ES-I3 (cell line): ENCODE results near the gene ZCCHC17.
"Not testable (repeated sequence)": the region's sequence is repeated elsewhere in the genome, so short reads cannot be mapped to it uniquely, and the experiment has no call there.

Experiments used
- H3K36me3 ChIP-seq: 2 replicates; pipeline ENCODE4 v1.6.1; 2013; ENCODE audit warnings: mild to moderate bottlenecking, low read length, control low read depth, moderate library complexity; ENCODE audit not compliant: insufficient read depth
- H3K4me1 ChIP-seq: 2 replicates; pipeline ENCODE4 v1.6.1; 2013; ENCODE audit warnings: mild to moderate bottlenecking, control low read depth, low read length; ENCODE audit not compliant: insufficient read depth
- H3K9ac ChIP-seq: 2 replicates; pipeline ENCODE4 v1.6.1; 2013; ENCODE audit warnings: low read depth, mild to moderate bottlenecking, low read length, moderate library complexity
- H3K9me3 ChIP-seq: 2 replicates; pipeline ENCODE4 v1.6.1; 2013; ENCODE audit warnings: mild to moderate bottlenecking, low read length, moderate library complexity; ENCODE audit not compliant: control insufficient read depth, insufficient read depth

The ZCCHC17 gene, protein sequence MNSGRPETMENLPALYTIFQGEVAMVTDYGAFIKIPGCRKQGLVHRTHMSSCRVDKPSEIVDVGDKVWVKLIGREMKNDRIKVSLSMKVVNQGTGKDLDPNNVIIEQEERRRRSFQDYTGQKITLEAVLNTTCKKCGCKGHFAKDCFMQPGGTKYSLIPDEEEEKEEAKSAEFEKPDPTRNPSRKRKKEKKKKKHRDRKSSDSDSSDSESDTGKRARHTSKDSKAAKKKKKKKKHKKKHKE

DNA sequence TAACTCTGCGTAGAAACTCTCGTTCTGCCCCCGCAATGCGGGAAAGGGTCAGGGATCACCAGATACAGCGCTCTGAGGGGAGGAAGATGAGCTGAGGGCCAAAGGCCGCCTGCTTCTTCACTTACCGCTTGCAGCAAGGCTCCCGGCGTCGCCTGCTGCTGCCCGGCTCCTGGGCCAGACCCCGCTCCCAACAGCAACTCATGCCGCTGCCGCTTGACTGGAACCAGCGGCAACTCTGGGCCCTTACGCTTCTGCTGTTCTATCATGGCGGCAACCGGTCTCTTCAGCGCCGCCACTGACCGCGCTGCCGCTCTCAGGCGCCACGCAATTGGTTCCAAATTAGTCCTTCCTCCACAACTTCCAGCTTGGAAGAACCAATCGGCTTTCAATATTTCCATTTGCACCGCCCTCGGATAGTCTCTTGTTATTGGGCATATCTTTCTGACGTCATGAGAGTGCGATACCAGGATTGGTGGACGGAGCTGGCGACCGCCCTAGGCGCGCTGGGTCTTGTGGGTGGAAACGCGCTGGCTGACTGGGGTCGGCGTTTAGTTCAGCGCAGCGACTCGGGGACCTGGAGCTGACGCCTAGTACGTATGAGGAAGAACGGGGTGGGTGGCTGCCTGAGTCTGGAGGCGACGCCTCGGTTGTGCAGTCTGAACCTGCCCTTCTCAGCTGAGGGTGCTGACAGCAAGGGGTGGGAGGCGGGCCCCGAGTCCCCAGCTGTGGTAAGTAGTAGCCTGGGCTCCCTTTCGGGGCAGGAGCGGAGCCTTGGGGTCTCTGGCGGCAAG is at the start of gene ZCCHC17, which contains the start of gene SNRNP40:
Gene ZCCHC17 (plus strand): TSS at position 547 of the 791 bp plus-strand sequence. CDS start 13,067 bp downstream, outside the sequence.
Gene SNRNP40 (minus strand): TSS at position 303 of the 791 bp plus-strand sequence. CDS start 37 bp downstream, at position 266.
- Histone ChIP-seq H3K9ac (peak within 1 kb of the TSS; percentile 84), H3K36me3 (peaks cover 25% of the 10 kb centered on the region), H3K9me3 (no peaks in the 10 kb centered on the region), H3K4me1 (no peaks in the 10 kb centered on the region)

DNA sequence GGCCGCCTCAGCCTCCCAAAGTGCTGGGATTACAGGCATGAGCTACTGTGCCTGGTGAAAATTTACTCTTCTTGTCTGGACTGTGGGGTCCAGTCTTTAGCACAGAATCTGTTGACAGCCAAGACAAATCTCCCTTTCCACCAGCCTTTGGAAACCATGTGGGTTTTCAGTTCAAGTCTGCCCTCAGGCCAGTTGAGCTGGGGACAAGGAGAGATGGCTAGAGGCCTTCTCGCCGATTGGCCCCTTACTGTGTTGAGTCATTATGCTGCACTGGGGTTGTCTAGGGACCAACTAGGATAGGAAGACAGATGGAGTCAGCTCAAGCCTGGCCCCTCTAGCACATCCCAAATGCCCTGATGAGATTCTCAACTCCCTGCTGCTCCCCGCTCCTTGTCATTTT is 48.6 kb upstream of the ZCCHC17 start:
- Histone ChIP-seq H3K36me3 (no peaks in the 10 kb centered on the region), H3K4me1 (0 out of 2 replicates have a peak, but pooled peaks cover 2% of the 10 kb centered on the region)

DNA sequence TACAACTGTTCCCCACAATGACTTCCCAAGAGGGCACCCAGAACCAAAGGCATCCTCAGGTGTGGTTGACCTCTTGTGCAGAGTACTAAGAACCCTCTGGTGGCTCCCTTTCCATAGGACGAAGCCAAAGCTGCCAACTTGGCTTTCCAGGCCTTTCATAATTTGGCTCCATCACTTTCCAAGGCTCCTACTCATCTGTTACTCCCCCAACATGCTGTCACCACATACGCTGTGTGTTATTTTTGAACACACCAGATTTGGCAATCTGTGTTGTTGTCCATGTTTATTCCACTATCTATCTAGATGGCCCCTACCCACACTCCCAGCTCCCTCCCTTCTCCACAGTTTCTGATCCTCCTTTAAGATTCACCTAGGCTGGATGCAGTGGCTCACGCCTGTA is 47.0 kb upstream of the ZCCHC17 start:
- H3K36me3 ChIP-seq: no peaks in the 10 kb centered on the region

More for the DNA sequence above, 48.6 kb upstream of the ZCCHC17 start:
- no peaks in the 10 kb centered on the region for H3K9me3 ChIP-seq
- no peak overlapping the region for H3K9ac ChIP-seq

DNA sequence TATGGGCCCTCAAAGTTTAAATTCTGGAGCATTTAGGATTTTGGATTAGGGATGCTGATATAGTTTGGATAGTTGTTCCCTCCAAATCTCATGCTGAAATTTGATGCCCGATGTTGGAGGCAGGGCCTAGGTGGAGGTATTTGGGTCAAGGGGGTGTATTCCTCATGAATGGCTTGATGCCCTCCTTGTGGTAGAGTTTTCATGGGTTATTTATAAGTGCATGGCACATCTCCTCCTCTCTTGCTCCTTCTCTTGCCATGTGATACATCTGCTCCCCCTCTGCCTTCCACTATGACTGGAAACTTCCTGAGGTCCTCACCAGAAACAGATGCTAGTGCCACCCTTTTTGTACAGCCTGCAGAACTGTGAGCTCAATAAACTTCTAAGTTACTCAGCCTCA is 39.6 kb upstream of the ZCCHC17 start:
- H3K9ac ChIP-seq: no peak overlapping the region
- H3K9me3 ChIP-seq: no peaks in the 10 kb centered on the region
- H3K36me3 ChIP-seq: peaks cover 25% of the 10 kb centered on the region
- H3K4me1 ChIP-seq: no peaks in the 10 kb centered on the region

More for the DNA sequence above, 47.0 kb upstream of the ZCCHC17 start:
- Histone ChIP-seq H3K4me1 (no peaks in the 10 kb centered on the region), H3K9ac (no peak overlapping the region), H3K9me3 (no peaks in the 10 kb centered on the region)

DNA sequence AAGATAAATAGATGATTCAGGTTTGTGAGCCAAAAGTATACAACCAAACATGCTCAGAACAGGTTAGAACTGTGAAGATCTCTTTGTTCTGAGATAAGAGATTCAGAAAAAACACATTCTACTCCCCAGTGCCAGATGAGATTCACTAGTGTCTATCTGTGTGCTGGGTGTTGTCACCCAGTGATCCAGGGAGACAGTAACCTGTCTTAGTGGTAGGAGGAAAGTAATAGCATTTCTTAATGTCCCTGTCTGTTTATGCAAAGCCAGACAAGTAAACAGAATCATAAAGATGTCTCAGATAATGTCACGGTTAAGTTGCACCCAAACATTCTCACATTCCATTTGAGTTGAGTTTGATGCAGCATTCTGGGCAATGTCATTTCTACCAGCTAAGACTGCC is 38.3 kb upstream of the ZCCHC17 start:
- Histone ChIP-seq H3K9ac (no peak overlapping the region), H3K36me3 (peaks cover 31% of the 10 kb centered on the region), H3K4me1 (no peaks in the 10 kb centered on the region), H3K9me3 (no peaks in the 10 kb centered on the region)

DNA sequence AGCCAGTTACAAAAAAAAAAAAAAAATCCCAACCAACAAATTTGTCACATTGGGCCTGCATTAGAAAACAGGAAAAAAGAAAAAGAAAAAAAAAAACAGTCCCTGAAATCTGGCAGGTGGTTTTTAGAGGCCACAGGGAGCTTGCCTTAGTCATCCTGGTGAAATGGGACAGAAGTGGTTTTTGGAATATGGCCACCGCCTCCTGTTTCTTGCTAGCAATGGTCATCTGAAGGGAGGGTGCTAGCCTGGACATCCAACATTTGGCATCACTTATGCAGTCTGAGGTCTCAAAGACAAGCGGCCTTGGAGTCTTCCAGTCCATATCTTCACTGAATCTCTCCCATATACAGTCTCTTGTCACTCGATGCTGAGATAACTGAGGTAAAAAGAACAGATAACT is 37.1 kb upstream of the ZCCHC17 start:
- Histone ChIP-seq H3K4me1 (no peaks in the 10 kb centered on the region), H3K9ac (no peak overlapping the region), H3K9me3 (no peaks in the 10 kb centered on the region), H3K36me3 (peaks cover 31% of the 10 kb centered on the region)

DNA sequence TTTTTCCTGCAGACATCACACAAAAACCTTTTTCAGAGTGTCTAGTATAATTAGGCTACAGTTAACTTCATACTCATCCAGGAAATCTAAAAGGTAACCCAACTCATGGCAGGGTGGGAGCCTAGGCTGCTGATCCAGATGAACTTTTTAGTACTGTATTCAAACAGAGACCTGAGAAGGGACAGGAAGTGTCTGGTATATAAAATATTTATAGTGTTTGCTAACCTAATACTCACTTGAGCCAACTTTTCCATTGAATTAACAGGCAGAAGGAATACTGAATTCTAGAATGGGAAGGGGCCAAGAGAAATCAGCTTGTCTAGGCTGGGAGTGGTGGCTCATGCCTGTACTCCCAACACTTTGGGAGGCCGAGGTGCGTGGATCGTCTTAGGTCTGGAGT is 34.9 kb upstream of the ZCCHC17 start:
- H3K9me3 ChIP-seq: no peaks in the 10 kb centered on the region
- no peak overlapping the region for H3K9ac ChIP-seq
- peaks cover 38% of the 10 kb centered on the region for H3K36me3 ChIP-seq
- no peaks in the 10 kb centered on the region for H3K4me1 ChIP-seq

DNA sequence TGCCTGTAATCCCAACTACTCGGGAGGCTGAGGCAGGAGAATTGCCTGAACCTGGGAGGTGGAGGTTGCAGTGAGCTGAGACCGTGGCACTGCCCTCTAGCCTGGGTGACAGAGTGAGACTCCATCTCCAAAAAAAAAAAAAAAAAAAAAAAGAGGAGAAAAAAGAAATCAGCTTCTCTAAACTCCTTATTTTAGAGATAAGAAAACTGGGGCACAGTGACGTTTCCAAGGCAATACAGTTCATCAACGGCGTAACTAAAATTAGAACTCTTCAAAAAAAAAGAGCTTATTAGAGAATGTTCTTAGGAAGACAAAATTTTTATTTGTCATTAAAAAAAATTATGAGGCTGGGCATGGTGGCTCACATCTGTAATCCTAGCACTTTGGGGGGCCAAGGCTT is 34.4 kb upstream of the ZCCHC17 start:
- not testable (repeated sequence) for H3K9ac ChIP-seq, H3K4me1 ChIP-seq, H3K9me3 ChIP-seq
- peaks cover 38% of the 10 kb centered on the region for H3K36me3 ChIP-seq

DNA sequence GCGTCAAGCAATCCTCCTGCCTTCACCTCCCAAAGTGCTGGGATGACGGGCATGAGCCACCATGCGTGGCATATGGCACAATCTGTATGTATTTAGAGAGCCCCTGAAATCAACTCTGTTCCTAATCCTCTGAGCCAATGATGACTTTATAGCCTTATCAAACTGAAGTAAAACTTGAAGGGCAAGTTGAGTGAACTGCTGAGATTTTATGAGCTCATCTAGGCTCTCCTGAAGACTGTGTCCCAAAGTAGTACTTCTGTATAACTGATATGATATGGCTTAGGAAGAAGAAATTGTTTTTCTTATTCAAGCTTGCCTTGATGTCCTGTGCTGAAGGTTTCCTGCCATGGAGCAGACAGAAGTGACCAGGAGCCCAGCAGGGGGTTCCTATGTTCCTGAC is 33.4 kb upstream of the ZCCHC17 start:
- Histone ChIP-seq H3K9me3 (no peaks in the 10 kb centered on the region), H3K36me3 (peaks cover 39% of the 10 kb centered on the region), H3K4me1 (no peaks in the 10 kb centered on the region), H3K9ac (no peak overlapping the region)

DNA sequence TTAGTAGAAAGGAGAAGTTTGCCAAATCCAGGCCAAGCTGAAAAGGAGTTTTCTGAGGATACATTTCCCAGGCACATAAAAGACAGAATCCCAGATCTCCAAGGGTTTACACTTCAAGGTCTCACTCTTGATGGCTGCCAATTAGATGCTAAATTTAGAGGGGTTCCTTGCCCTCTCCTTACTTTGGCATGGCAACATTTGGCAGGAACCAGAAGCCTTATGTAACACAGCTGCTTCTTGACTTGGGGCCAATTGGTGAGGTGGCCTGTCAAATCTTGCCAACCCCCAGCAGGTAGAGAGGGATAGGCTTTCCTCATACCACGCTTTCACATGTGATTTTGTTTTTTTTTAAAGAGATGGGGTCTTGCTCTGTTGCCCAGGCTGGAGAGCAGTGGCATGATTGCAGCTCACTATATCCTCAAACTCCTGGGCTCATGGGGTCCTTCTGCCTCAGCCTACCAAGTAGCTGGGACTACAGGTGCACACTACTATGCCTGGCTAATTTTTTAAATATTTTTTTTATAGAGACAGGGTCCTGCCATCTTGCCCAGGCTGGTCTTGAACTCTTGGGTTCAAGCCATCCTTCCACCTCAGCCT is 31.9 kb upstream of the ZCCHC17 start:
- no peaks in the 10 kb centered on the region for H3K4me1 ChIP-seq
- H3K36me3 ChIP-seq: peaks cover 40% of the 10 kb centered on the region

DNA sequence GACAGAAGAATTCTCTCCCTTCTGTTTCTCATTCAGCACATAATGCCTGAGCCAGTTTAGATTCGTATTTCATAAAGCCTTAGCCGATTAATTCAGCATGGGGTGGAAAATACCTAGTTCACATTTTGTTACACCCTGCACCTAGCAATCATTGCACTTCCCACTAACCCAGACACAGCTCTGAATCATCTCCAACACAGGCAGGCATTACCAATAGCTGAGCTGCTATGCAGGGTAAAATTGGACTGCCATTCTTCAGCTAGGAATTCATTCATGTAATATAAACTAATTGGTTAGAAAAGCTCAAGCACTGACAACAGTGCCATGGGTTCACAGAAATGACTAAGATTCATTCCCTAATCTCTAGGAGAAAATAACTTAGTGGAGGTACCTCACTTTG is 30.3 kb upstream of the ZCCHC17 start:
- no peak overlapping the region for H3K9ac ChIP-seq
- peaks cover 47% of the 10 kb centered on the region for H3K36me3 ChIP-seq
- no peaks in the 10 kb centered on the region for H3K9me3 ChIP-seq
- no peaks in the 10 kb centered on the region for H3K4me1 ChIP-seq

More for the DNA sequence above, 31.9 kb upstream of the ZCCHC17 start:
- H3K9ac ChIP-seq: no peak overlapping the region
- H3K9me3 ChIP-seq: no peaks in the 10 kb centered on the region

DNA sequence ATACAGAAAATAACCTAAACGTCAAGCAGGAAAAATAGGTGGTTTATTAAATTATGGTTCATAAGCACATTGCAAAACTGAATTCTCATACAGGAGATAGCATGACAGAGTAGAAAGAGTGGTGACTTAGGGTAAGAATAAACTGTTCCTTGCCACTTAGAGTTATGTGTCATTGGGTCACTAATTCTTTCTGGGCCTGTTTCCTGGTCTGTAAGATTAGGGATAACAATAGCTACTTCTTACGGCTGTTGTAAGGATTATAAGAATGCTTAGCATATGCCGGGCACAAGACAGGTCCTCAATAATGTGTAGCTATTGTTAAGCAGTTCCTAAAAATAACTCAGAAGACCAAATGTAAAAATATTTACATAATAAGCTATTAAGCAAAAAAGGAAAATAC is 24.5 kb upstream of the ZCCHC17 start:
- Histone ChIP-seq H3K4me1 (no peaks in the 10 kb centered on the region), H3K9ac (no peak overlapping the region), H3K9me3 (no peaks in the 10 kb centered on the region), H3K36me3 (peaks cover 45% of the 10 kb centered on the region)

DNA sequence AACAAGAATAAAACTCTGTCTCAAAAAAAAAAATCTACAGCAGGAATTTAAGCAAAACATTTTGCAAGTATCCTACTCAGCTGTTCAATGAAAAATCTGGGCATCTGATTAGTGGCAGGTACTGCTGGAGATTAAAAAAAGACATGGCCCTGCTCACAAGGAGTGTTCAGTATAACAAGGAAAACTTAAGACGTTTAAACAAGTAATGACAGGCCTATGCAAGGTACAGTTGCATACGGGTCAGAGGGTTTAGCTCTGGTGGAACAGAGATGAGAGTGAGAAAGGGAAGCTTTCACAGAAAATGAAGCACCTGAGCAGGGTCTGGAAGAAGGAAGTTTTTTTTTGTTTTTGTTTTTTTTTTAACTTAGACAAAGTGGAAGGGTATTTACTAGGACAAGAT is 23.2 kb upstream of the ZCCHC17 start:
- Histone ChIP-seq H3K36me3 (peaks cover 46% of the 10 kb centered on the region), H3K4me1 (no peaks in the 10 kb centered on the region)

DNA sequence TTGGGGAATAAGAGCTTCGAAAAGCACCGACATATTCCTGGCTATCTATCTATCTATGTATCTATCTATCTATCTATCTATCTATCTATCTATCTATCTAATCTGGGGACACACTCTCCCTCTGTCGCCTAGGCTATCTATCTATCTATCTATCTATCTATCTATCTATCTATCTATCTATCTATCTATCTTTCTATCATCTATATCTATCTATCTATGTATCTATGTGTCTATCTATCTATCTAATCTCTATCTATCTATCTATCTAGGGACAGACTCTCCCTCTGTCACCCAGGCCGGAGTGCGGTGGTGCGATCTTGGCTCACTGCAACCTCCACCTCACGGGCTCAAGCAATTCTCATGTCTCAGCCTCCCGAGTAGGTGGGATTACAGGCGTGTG is 14.4 kb upstream of the ZCCHC17 start:
- not testable (repeated sequence) for H3K4me1 ChIP-seq, H3K9ac ChIP-seq, H3K9me3 ChIP-seq
- H3K36me3 ChIP-seq: peaks cover 36% of the 10 kb centered on the region

More for the DNA sequence above, 23.2 kb upstream of the ZCCHC17 start:
- Histone ChIP-seq H3K9me3 (no peaks in the 10 kb centered on the region), H3K9ac (no peak overlapping the region)
